ENCODE results near the gene TRIM15.
"Not testable (repeated sequence)": the region's sequence is repeated elsewhere in the genome, so short reads cannot be mapped to it uniquely, and the experiment has no call there.

TRIM15 gene

DNA sequence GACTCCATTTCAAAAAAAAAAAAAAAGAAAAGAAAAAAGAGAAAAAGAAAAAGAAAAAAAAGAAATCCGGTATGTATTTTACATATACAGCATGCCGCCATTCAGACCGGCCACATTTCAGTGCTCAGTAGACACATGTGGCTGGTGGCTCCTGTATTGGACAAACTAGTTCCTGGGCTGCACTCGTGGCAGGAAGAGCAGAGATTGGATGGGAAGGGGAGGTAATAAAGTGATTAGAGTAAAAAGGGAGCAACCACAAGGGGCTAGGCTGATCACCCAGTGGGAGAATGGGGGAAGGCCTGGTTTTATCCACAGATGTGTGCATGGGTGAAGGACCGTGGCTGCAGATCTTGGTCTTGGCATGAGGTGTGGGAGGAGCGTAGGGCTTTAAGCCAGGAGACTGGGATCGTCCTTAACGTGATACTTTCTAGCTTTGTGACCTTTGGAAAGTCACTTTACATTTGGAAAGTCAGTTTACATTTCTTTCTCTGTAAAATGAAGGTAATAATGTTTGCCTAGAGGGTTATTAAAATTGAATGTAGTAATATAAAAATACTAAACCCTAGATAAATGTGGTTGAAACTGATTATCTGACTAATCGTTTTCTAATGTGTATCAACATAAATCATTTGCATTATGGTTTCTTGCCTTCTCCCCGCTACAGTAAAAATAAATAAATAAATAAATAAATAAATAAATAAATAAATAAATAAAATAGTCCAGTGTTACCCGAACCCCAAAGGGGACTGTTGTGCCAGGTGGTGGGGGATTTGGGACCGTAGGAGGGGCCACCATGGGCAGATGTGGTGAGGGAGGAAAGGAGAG lies 869 bp upstream of the TRIM15 start:
- DNase-seq (ENCODE audit: low spot score), result no peak

DNA sequence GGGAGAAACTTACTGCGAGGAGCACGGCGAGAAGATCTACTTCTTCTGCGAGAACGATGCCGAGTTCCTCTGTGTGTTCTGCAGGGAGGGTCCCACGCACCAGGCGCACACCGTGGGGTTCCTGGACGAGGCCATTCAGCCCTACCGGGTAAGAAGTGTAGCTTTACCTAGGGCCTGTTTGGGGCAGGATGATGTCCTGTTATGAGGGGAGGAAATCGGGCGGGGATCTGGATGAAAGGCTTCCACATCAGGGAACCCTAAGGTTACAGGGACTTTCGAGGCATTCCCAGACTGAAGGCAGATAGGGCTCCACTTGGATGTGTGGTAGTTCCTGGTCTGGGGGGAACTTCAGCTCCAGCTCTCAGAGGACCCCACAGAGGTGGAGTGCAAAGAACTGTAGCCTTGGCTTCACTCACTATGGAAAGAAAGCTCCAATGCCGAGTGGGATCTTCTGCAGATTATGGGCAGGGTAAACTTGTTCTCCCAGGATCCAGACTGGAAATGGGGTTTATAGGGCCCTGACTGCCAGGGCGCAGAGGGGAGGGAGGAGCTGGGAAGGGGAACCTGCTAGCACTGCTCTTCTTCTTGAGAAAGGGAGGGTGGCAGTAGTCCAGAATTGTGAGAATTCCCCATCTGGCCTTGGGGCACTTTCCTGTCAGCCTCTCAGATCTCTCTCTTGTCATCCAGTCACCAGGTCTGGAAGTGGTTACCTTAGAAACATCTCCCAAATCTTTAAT lies 740 bp downstream of the TRIM15 start:
- DNase-seq (ENCODE audit: low spot score), result no peak

DNA sequence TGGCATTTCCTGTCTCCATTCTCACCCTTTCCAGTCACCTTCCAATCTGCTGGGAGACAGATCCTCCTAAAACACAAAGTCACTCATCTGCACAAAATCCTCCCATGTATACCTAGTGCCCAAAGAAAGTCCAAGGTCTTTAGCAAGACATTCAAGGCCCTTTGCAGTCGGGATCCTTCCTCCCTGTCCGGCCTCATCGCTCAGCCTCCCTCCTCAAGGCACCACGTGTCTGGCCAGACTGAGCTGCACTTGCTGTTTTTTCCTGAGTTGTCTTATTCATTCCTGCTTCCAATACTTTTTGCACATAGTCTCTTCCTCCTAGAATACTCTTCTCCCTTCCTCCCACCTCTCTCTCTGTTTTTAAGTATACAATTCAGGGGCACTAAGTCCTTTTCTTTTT lies 1.4 kb downstream of the TRIM15 start:
- DNase-seq (ENCODE audit: low spot score), result no peak

DNA sequence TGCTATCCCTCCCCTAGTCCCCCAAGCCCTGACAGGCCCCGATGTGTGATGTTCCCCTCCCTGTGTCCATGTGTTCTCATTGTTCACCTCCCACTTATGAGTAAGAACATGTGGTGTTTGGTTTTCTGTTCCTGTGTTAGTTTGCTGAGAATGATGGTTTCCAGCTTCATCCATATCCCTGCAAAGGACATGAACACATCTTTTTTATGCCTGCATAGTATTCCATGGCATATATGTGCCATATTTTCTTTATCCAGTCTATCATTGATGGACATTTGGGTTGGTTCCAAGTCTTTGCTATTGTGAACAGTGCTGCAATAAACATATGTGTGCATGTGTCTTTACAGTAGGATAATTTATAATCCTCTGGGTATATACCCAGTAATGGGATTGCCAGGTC lies 1.9 kb downstream of the TRIM15 start:
- DNase-seq (ENCODE audit: low spot score), result not testable (repeated sequence)

DNA sequence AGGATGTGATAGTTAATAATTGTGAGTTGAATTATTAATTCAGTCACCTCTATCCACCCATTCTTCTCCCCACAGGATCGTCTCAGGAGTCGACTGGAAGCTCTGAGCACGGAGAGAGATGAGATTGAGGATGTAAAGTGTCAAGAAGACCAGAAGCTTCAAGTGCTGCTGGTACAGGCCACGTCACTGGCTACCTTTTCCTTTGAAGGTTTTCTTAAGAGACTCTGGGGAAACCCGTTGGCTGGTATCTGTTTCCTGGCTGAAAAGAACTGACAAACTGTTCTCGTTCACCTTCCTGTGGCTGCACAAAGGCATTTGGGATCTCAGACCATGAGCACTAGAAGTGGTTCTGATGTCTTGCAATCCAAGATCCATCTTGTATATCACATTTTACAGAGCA lies 3.8 kb downstream of the TRIM15 start:
- no peak for DNase-seq (ENCODE audit: low spot score)

DNA sequence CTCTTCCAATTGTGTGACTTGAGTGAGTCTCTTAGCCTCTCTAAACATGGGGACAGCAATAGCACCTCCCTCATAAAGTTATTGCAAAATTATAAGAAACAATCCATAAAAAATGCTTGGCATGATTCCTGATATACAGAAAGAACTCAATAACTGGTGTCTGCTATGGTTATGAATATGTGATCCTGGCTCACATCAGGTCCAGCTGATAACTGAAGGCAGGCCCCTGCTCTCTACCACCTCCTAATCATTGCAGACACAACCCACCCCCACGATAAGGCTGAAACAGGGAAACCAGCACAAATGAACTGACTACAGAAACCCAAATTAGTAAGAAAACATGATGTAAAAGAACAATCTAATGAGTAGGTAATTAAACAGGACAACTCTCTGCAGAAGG lies 5.4 kb downstream of the TRIM15 start:
- no peak for DNase-seq (ENCODE audit: low spot score)

DNA sequence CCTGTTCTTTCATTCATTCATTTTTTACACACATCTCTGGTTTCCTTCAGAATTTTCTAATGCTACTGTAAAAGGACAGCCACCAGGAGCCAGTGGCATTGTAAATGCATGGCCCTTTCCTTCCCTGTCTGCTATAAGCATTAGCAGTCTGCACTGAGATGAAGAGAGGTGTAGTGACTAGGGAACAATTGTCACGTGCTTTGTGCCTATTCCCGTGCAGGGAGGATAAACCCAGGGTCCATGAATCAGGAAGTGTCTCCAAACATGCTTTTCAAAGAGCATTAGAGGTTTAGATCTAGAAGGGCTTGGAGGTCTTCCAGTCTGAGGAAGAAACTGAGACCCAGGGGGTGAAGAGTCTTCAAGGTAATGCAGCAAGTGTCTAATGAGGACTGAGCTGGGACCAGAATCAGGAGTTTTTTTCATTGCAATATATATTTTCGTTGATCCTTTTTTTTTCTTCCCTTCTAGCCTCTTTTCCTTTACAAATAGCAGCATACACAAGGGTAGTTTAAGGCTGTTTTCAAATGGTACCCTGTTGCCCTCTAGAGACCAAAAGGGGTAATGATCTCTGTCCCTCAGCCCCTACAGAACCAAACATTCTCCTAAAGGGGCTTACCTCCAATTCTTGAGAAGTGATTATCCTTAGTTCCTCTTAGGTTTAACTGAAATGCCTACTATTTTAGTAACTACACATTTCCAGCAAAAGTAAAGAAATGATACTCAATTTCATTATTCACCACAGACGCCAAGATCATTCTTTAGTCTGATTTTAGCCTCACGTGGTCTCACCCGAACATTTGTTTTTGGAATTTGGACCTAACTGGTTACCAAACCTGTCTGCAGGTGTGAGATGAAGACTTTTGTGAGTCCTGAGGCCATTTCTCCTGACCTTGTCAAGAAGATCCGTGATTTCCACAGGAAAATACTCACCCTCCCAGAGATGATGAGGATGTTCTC lies 6.6 kb downstream of the TRIM15 start:
- DNase-seq (ENCODE audit: low spot score), result peak; percentile 62

DNA sequence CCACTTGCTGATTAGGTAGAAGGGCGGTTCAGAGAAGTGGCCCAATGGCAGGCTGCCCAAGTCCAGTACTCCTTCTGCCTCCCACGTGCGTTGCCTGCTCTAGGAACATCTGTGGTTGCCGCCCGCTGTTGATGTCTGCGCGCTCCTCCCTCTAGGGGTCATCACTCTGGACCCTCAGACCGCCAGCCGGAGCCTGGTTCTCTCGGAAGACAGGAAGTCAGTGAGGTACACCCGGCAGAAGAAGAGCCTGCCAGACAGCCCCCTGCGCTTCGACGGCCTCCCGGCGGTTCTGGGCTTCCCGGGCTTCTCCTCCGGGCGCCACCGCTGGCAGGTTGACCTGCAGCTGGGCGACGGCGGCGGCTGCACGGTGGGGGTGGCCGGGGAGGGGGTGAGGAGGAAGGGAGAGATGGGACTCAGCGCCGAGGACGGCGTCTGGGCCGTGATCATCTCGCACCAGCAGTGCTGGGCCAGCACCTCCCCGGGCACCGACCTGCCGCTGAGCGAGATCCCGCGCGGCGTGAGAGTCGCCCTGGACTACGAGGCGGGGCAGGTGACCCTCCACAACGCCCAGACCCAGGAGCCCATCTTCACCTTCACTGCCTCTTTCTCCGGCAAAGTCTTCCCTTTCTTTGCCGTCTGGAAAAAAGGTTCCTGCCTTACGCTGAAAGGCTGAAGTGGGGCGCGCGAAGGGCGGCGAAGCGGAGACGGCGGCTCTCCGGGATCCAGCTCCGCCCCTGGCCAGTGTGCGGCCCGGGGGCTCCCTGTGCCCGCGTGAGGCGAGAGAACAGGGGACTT lies 8.5 kb downstream of the TRIM15 start:
- no peak for DNase-seq (ENCODE audit: low spot score)

DNA sequence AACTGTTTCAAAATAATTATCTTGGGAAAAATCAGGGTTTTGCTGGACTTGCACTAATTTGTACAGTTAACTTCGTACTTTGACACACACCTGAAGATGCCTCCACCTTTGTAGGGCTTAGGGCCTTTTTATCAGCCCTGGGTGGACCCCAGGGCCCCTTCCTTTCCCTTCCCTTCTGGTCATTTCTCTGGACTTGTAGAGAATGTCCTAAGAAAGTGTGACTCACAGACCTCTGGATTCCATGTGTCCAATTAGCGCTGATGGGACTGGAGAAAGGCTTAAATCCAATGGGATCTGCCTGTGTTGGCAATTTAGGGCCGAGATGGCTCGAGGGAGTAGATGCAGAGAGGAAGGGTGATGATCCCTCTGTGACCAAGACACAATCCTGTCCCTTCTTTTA lies 9.3 kb downstream of the TRIM15 start:
- DNase-seq (ENCODE audit: low spot score), result no peak

DNA sequence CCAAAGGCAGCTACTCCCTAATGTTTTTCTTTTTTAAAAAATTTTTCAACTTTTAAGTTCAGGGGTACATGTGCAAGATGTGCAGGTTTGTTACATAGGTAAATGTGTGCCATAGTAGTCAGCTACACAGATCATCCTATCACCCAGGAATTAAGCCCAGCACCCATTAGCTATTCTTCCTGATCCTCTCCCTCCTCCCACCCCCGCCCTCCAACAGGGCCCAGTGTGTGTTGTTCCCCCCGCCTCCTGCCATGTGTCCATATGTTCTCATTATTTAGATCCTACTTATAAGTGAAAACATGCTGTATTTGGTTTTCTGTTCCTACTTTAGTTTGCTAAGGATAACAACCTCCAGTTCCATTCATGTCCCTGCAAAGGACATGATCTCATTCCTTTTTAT lies 12.4 kb downstream of the TRIM15 start:
- DNase-seq (ENCODE audit: low spot score), result no peak

DNA sequence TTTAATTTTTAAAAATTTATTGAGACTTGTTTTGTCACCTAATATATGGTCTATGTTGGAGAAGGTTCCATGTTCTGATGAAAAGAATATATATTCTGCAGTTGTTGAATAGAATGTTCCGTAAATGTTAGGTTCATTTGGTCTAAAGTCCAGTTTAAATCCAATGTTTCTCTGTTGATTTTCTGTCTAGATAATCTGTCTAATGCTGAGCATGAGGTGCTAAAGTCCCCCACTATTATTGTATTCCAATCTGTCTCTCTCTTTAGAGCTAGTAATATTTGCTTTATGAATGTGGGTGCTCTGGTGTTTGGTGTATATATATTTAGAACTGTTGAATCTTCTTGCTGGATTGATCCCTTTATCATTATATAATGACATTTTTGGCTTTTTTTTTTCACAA lies 15.5 kb downstream of the TRIM15 start:
- no peak for DNase-seq (ENCODE audit: low spot score)

DNA sequence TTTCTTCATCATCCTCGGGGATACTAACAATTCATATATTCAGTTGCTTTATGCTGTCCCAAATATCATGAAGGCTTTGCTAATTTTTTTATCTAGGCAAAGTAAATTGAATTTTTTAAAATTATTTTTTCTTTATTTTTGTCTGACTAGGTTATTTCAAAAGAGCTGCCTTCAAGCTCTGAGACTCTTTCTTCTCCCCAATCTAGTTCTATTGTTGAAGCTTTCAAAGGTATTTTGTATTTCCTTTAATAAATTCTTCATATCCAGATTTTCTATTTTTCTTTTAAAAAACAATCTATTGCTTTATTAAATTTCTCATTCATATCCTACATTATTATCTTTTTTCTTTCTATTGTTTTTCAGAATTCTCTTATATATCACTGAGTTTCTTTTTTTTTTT lies 16.8 kb downstream of the TRIM15 start:
- DNase-seq (ENCODE audit: low spot score), result no peak

DNA sequence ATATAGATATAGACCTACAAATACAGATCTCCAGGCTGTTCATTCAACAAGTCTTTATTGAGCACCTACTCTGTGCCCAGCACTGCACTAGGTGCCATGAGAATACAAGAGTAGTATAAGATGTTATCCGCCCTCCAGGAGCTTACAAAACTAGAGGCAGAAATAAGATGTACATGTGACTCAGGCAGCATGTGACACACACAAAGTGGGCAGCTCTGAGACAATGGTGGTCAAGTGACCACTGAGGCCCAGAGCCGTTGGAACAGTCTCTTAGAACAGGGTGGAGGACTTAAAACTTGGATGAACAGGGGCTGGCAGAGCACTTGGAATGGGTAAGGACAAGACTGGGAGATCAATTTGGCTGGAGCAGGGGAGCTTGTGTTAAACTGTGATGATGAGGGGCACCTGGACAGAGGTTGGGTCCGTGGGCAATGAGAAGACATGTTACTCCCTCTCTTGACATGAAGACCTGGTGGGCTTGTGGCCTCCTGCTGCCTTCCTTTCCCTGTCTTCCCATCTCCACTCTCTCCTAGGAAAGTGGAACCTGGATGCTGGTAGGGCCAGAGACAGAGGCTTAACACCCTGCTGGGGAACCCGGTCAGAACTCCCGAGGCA lies 21.2 kb downstream of the TRIM15 start:
- no peak for DNase-seq (ENCODE audit: low spot score)

DNA sequence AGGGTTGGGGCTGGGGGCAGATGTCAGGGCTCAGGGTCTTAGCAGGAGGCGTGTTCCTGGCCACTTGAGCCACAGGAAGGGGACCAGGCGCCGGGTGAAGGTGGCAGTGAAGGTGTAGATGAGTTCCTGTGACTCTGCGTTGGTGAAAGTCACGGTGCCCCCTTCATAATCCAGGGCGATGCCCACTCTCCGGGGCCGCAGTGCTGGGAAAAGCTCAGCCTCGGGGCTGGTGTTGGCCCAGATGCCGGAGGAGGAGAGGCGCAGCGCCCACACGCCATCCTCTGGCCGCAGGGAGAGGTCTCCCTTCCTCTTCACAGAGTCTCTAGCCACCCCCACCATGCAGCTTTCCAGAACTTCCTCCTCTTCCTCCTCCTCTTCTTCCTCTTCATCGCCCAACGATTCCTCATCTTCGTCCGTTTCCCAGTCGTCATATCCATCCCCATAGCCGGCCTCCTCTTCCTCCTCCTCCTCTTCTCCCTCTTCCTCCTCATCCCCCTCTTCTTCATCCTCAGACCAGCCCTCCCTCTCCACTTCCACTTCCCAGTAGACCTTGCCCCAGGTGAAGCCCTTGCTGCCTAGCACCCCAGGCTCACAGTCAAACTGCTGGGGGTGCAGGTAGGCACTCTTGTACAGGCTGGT lies 22.6 kb downstream of the TRIM15 start:
- no peak for DNase-seq (ENCODE audit: low spot score)

DNA sequence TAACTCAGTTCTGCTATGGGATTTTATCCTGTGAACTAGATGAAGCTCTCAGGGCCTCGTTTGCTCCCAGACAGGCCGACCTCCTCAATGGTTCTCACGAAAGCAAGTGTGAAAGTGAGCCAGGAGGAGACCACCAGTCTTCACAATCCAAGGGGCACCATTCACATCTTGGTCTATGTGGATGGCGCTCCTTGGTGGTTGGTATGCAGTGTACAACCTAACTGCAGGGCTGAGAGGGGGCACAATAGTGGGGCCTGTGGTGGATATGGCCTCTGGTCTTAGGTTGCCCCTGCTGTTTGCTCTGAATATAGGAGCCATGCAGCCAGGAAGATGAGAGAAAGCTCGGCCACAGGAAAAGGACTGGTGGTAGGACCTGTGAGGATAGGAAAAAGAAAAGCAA lies 25.2 kb downstream of the TRIM15 start:
- DNase-seq (ENCODE audit: low spot score), result no peak

DNA sequence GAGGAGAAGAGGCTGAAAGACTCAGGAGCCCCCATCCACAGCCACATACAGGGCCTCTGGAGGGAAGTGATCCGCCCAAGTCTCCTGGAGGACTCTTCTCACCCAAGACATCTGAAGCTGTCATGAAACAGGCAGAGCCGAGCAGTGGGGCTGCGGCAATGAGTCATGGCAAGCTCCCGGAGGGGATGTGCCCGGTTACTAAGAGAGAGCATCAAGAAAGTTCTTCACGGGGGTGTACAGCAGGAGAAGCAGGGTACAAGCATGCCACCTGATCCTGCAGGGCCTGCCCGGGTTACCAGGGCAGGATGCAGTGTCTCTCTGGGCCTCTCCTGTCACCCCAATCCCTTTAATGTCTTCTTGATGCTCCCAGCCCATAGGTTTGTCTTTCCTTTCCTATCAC lies 28.7 kb downstream of the TRIM15 start:
- DNase-seq (ENCODE audit: low spot score), result no peak

DNA sequence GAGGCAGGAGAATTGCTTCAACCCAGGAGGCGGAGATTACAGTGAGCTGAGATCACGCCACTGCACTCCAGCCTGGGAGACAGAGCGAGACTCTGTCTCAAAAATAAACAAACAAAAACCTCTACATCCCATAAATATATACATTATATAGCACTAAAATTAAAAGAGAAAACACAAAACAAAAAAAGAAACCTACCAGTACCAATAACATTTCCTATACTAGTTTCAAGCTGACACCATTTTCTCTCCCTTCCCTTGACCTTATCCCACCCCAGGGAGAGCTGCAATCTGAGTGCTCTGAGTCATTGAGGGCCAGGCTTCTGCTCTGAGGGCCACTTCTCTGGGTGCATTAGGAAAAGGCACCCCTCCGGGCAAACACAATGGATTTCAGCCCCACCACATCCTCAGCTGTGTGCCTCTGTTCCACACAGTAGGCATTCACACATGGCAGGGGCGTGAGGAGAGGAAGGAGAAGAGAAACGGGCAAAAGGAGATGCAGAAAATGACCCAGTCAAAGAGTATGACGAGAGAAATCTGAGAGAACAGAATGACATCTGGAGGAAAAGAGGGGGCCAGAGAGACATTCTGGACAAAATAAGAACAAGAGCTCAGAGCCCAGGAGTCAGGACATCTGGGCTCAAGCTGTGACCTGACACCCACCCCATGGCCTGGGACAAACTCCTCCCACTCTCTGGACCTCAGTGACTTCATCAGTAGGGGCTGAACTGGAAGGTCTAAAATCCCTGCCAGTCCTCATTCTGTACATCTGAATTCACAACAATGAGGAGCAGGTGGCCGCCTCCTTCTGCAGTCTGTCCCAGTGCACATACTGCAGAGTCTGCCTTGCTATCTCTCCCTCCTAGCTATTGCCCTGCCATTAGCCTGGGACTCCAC lies 31.7 kb downstream of the TRIM15 start:
- no peak for DNase-seq (ENCODE audit: low spot score)

DNA sequence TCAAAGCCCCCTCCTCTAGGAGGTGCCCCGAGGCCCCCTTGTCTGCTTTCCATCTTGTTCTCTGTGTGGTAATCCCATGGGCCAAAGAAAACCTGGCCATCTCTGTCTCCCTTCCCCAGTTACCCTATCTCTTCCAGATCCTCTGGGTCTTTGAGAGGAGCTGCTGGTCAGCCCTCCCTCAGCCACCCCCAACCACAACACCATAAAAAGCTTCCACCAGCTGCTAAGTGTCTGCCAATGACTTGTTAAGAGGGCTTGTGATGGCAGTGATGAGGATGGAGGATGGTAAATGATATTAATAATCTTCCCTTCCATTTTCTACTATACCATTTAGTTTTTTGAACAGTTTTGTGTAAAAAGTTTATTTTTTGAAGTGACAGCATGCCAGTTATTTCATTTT lies 32.6 kb downstream of the TRIM15 start:
- DNase-seq (ENCODE audit: low spot score), result no peak

DNA sequence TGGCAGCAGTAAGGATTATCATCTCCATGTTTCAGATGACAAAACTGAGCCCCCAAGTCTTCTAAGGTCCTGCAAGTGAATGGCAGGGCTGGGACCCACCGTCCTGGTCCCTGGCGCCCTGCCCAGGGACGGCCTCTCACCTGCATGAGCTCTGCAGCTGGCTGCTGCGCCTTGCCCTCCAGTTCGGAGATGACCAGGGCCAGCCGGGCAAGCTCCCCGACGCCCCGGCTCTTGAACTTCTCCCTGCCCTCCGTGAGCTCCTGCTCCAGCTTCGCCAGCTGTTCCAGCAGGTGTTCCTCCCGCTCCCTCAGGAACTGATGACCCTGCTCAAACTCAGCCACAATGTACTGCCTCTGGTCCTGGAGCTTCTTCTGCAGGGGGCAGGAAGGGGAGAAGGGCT lies 33.0 kb downstream of the TRIM15 start:
- DNase-seq (ENCODE audit: low spot score), result no peak

Measured in HuH-7 (cell line).